H9 (cell line): Measurements from ENCODE around the gene CEMIP. TPM values are rescaled to one million over a fixed set of nuclear protein-coding genes. Genes with fewer than 3 reads are reported as not detected.

ENCODE experiments used
- DNase-seq: peaks from one replicate; pipeline ENCODE4 v3.0.0-alpha.2; 2017
- H2AFZ ChIP-seq: one replicate; pipeline ENCODE4 v1.6.1; 2013; ENCODE audit warnings: mild to moderate bottlenecking, low read length, control low read depth, moderate library complexity
- H2AK5ac ChIP-seq: 2 replicates; pipeline ENCODE4 v1.6.1; 2013; ENCODE audit warnings: low read length, control low read depth, mixed read lengths; ENCODE audit not compliant: insufficient read length
- H2BK120ac ChIP-seq: one replicate; pipeline ENCODE4 v1.6.1; 2013; ENCODE audit warnings: low read depth, mild to moderate bottlenecking, low read length, control low read depth, inconsistent platforms; ENCODE audit not compliant: poor library complexity, severe bottlenecking
- H2BK12ac ChIP-seq: 2 replicates; pipeline ENCODE4 v1.6.1; 2013; ENCODE audit warnings: low read length, control low read depth, mixed read lengths, low read depth; ENCODE audit not compliant: insufficient read length
- H2BK15ac ChIP-seq: 2 replicates; pipeline ENCODE4 v1.6.1; 2013; ENCODE audit warnings: low read depth, low read length, control low read depth
- H2BK20ac ChIP-seq: one replicate; pipeline ENCODE4 v1.6.1; 2013; ENCODE audit warnings: low read depth, mild to moderate bottlenecking, low read length, control low read depth, inconsistent platforms; ENCODE audit not compliant: poor library complexity, severe bottlenecking
- H2BK5ac ChIP-seq: 2 replicates; pipeline ENCODE4 v1.6.1; 2013; ENCODE audit warnings: low read length, control low read depth, mixed read lengths; ENCODE audit not compliant: insufficient read length
- H3K14ac ChIP-seq: 2 replicates; pipeline ENCODE4 v1.6.1; 2013; ENCODE audit warnings: low read length, control low read depth; ENCODE audit not compliant: insufficient read depth
- H3K18ac ChIP-seq: 2 replicates; pipeline ENCODE4 v1.6.1; 2013; ENCODE audit warnings: low read depth, mild to moderate bottlenecking, mixed read lengths, low read length, control low read depth; ENCODE audit not compliant: insufficient read length
- H3K23ac ChIP-seq: 2 replicates; pipeline ENCODE4 v1.6.1; 2013; ENCODE audit warnings: low read length, control low read depth, mixed read lengths, low read depth; ENCODE audit not compliant: insufficient read length
- H3K23me2 ChIP-seq: 2 replicates; pipeline ENCODE4 v1.6.1; 2013; ENCODE audit warnings: low read depth, mild to moderate bottlenecking, mixed read lengths, low read length, control low read depth; ENCODE audit not compliant: insufficient read length, poor library complexity, severe bottlenecking
- H3K27ac ChIP-seq: 2 replicates; pipeline ENCODE4 v1.5.1; 2013; ENCODE audit warnings: low read length, control low read depth, mixed read lengths, low read depth; ENCODE audit not compliant: insufficient read length
- H3K27me3 ChIP-seq: 2 replicates; pipeline ENCODE4 v1.6.1; 2013; ENCODE audit warnings: low read length, control low read depth, inconsistent platforms; ENCODE audit not compliant: insufficient read depth
- H3K4ac ChIP-seq: 2 replicates; pipeline ENCODE4 v1.6.1; 2013; ENCODE audit warnings: low read depth, mild to moderate bottlenecking, control low read depth, inconsistent platforms, low read length, moderate library complexity
- H3K4me1 ChIP-seq: 2 replicates; pipeline ENCODE4 v1.6.1; 2013; ENCODE audit warnings: low read length, control low read depth, inconsistent platforms; ENCODE audit not compliant: insufficient read depth
- H3K4me2 ChIP-seq: 2 replicates; pipeline ENCODE4 v1.6.1; 2013; ENCODE audit warnings: low read length, control low read depth, mixed read lengths; ENCODE audit not compliant: insufficient read length, insufficient read depth
- H3K56ac ChIP-seq: 2 replicates; pipeline ENCODE4 v1.6.1; 2013; ENCODE audit warnings: low read depth, mild to moderate bottlenecking, mixed read lengths, low read length, control low read depth; ENCODE audit not compliant: insufficient read length
- H3K79me1 ChIP-seq: 2 replicates; pipeline ENCODE4 v1.6.1; 2013; ENCODE audit warnings: low read depth, mild to moderate bottlenecking, moderate library complexity, low read length, control low read depth, inconsistent platforms; ENCODE audit not compliant: insufficient read depth, poor library complexity, severe bottlenecking
- H3K79me2 ChIP-seq: 2 replicates; pipeline ENCODE4 v1.6.1; 2013; ENCODE audit warnings: low read length, control low read depth, inconsistent platforms; ENCODE audit not compliant: insufficient read depth
- H3K9ac ChIP-seq: 2 replicates; pipeline ENCODE4 v1.6.1; 2013; ENCODE audit warnings: low read length, control low read depth, mixed read lengths; ENCODE audit not compliant: insufficient read length; ENCODE audit errors: extremely low read depth
- H3K9me3 ChIP-seq: one replicate; pipeline ENCODE4 v1.6.1; 2013; ENCODE audit warnings: low read depth, low read length, inconsistent platforms; ENCODE audit not compliant: control insufficient read depth
- H3T11ph ChIP-seq: one replicate; pipeline ENCODE4 v1.6.1; 2013; ENCODE audit warnings: mild to moderate bottlenecking, low read length, control low read depth, inconsistent platforms
- H4K20me1 ChIP-seq: one replicate; pipeline ENCODE4 v1.6.1; 2013; ENCODE audit not compliant: control insufficient read depth, insufficient read length, insufficient read depth
- H4K5ac ChIP-seq: 2 replicates; pipeline ENCODE4 v1.6.1; 2013; ENCODE audit warnings: low read depth, mild to moderate bottlenecking, mixed read lengths, low read length, control low read depth; ENCODE audit not compliant: insufficient read length
- H4K8ac ChIP-seq: replicated peaks from 2 replicates; pipeline ENCODE4 v1.6.1; 2013; ENCODE audit warnings: low read length, control low read depth, mixed read lengths, low read depth; ENCODE audit not compliant: insufficient read length
- H4K91ac ChIP-seq: 2 replicates; pipeline ENCODE4 v1.6.1; 2013; ENCODE audit warnings: low read depth, mild to moderate bottlenecking, moderate library complexity, mixed read lengths, low read length, control low read depth; ENCODE audit not compliant: insufficient read length
- H3K27ac Mint-ChIP-seq, 3 experiments: 2 replicates in 2 of 3; 3 replicates in 1 of 3; pipeline ENCODE4 v1.8.0; 2020 to 2021; ENCODE audit warnings: mixed read lengths in 3 of 3, mild to moderate bottlenecking in 1 of 3, moderate library complexity in 1 of 3
- H3K27me3 Mint-ChIP-seq: 2 replicates; pipeline ENCODE4 v1.8.0; 2021; ENCODE audit warnings: low read depth, mild to moderate bottlenecking, moderate library complexity, mixed read lengths
- H3K36me3 Mint-ChIP-seq, 3 experiments: 2 replicates in 2 of 3; 3 replicates in 1 of 3; pipeline ENCODE4 v1.8.0; 2020 to 2021; ENCODE audit warnings: low read depth in 3 of 3, mixed read lengths in 3 of 3; ENCODE audit not compliant: insufficient read depth in 1 of 3
- H3K4me1 Mint-ChIP-seq, 2 experiments: 2 replicates each; pipeline ENCODE4 v1.8.0; 2020; ENCODE audit warnings: mixed read lengths in 2 of 2
- H3K4me3 Mint-ChIP-seq, 2 experiments: 2 replicates in 1 of 2; 3 replicates in 1 of 2; pipeline ENCODE4 v1.8.0; 2020 to 2021; ENCODE audit warnings: mild to moderate bottlenecking in 2 of 2, mixed read lengths in 2 of 2, moderate library complexity in 1 of 2
- H3K9me3 Mint-ChIP-seq, 2 experiments: 2 replicates in 1 of 2; 3 replicates in 1 of 2; pipeline ENCODE4 v1.8.0; 2020; ENCODE audit warnings: mild to moderate bottlenecking in 2 of 2, mixed read lengths in 2 of 2, moderate library complexity in 1 of 2
- WGBS: extraction: QIAGEN DNeasy Blood & Tissue Kit; methylation state at CpG from one replicate; pipeline ENCODE4 v1.1.7; 2013; ENCODE audit warnings: missing lambda C conversion rate, low lambda C conversion rate, mixed read lengths; ENCODE audit not compliant: insufficient read length; ENCODE audit errors: extremely low coverage; 5-methylcytosine and 5-hydroxymethylcytosine counted together
- total RNA-seq: library from RNA; stranded (reverse); gene quantifications from 2 replicates; pipeline ENCODE4 v1.2.1, GENCODE V29; 2021
- TF ChIP-seq, protein P1 (sequence below): fragments of 200-600 bp; sonication (generic); conservative IDR thresholded peaks from 3 replicates; pipeline ENCODE4 v1.8.0; 2021; ENCODE audit warnings: antibody characterized with exemption, mild to moderate bottlenecking

Gene CEMIP
- total RNA-seq, 1 experiment from 2014 or later: 0.09 TPM

DNA sequence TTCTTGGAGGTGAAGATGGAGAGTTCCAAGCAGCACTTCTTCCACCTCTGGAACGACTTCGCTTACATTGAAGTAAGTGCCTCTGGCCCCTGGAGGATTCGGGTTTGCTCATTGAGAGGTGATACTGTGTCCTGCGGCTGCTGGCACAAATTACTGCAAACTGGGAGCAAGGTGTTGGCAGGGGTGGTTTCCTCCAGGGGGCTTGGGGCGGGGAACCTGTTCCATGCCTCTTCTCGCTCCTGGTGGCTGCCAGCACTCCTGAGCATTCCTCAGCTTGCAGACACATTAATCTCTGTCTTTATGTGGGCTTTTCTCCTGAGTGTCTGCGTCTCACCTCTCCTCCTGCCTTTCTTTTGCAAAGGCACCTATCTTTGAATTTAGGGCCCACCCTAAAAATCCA is 163.1 kb downstream of the CEMIP start:
- Histone ChIP-seq H3K9me3 (no peaks in the 10 kb centered on the region), H3K4me2 (no peak overlapping the region), H3K18ac (no peak overlapping the region), H4K8ac (no peak overlapping the region), H3T11ph (no peak overlapping the region), H2BK20ac (no peak overlapping the region), H2AK5ac (no peak overlapping the region), H4K20me1 (no peaks in the 10 kb centered on the region), H2BK15ac (no peak overlapping the region), H2BK5ac (no peak overlapping the region), H3K79me1 (no peaks in the 10 kb centered on the region), H3K4me1 (no peaks in the 10 kb centered on the region), H3K23me2 (no peaks in the 10 kb centered on the region), H2AFZ (no peak overlapping the region), H2BK120ac (no peak overlapping the region), H3K4ac (no peak overlapping the region), H2BK12ac (no peak overlapping the region), H3K27ac (no peak overlapping the region), H3K23ac (no peak overlapping the region), H3K14ac (no peak overlapping the region), H4K91ac (no peak overlapping the region), H3K27me3 (no peaks in the 10 kb centered on the region), H3K79me2 (no peaks in the 10 kb centered on the region), H3K56ac (no peak overlapping the region), H3K9ac (no peak overlapping the region), H4K5ac (no peak overlapping the region)
- TF ChIP-seq, protein P1, sequence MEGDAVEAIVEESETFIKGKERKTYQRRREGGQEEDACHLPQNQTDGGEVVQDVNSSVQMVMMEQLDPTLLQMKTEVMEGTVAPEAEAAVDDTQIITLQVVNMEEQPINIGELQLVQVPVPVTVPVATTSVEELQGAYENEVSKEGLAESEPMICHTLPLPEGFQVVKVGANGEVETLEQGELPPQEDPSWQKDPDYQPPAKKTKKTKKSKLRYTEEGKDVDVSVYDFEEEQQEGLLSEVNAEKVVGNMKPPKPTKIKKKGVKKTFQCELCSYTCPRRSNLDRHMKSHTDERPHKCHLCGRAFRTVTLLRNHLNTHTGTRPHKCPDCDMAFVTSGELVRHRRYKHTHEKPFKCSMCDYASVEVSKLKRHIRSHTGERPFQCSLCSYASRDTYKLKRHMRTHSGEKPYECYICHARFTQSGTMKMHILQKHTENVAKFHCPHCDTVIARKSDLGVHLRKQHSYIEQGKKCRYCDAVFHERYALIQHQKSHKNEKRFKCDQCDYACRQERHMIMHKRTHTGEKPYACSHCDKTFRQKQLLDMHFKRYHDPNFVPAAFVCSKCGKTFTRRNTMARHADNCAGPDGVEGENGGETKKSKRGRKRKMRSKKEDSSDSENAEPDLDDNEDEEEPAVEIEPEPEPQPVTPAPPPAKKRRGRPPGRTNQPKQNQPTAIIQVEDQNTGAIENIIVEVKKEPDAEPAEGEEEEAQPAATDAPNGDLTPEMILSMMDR: no peak
- no peak for DNase-seq
- Mint-ChIP-seq H3K9me3 (no peaks in the 10 kb centered on the region), H3K27ac (0 out of 7 replicates have a peak overlapping the region, but pooled peaks of 1 of the 3 experiments have one; percentile 76), H3K4me3 (no peak overlapping the region), H3K4me1 (peaks cover under 1% of the 10 kb centered on the region in 2 experiments; a peak in 2 of 4 replicates), H3K36me3 (peaks cover 5 to 25% (median 22%) of the 10 kb centered on the region in 3 experiments; a peak in 6 of 7 replicates), H3K27me3 (no peaks in the 10 kb centered on the region)
- WGBS: no CpG with 5 or more reads among the region's 7 CpGs
